GM19372 (cell line): ENCODE measurements around the gene BBS12.

Experiments used
- ATAC-seq: cut with Tn5 transposase; IDR thresholded peaks from one replicate; pipeline ENCODE4 v1.9.1; 2021; ENCODE audit warnings: mild to moderate bottlenecking, low read depth, moderate library complexity; ENCODE audit not compliant: unreplicated experiment

BBS12 gene

GRCh38 chr4:122787940-122788339 lies 55.4 kb downstream of the BBS12 start:
- ATAC-seq: no peak

- no peak for ATAC-seq
These were observed 56.4 kb downstream of the BBS12 start for GRCh38 chr4:122788935-122789334.

GRCh38 chr4:122793811-122794210 lies 61.3 kb downstream of the BBS12 start:
- no peak for ATAC-seq
